Keratinocyte (primary cell): ENCODE measurements around the gene EMP1. TPM values are rescaled to one million over a fixed set of nuclear protein-coding genes. Genes with fewer than 3 reads are reported as not detected.

Experiments
- DNase-seq: peaks from one replicate; pipeline ENCODE4 v3.0.0-alpha.2; 2011; ENCODE audit warnings: low read depth, missing footprints, low spot score
- FAIRE-seq: peaks from 2 replicates; lab custom pipeline; 2011; peaks lifted over from hg19 to GRCh38; lab: Jason Lieb, UNC
- H2AFZ ChIP-seq: 2 replicates; pipeline ENCODE4 v1.6.0; 2012; ENCODE audit warnings: low read length, control low read depth, inconsistent platforms; ENCODE audit not compliant: control insufficient read depth
- H3K27ac ChIP-seq: 2 replicates; pipeline ENCODE4 v1.5.1; 2011; ENCODE audit warnings: low read length; ENCODE audit not compliant: control insufficient read depth, insufficient read depth
- H3K27me3 ChIP-seq: 3 replicates; pipeline ENCODE4 v1.6.0; 2011; ENCODE audit warnings: low read length; ENCODE audit not compliant: control insufficient read depth, insufficient read depth; ENCODE audit errors: extremely low read depth
- H3K36me3 ChIP-seq, 2 experiments: 2 replicates in 1 of 2; 3 replicates in 1 of 2; pipeline ENCODE4 v1.5.1; 2011; ENCODE audit warnings: low read length in 2 of 2, mild to moderate bottlenecking in 1 of 2; ENCODE audit not compliant: control insufficient read depth in 2 of 2, insufficient read depth in 2 of 2; ENCODE audit errors: extremely low read depth in 1 of 2
- H3K4me1 ChIP-seq: 3 replicates; pipeline ENCODE4 v1.5.1; 2011; ENCODE audit warnings: low read length; ENCODE audit not compliant: control insufficient read depth, insufficient read depth; ENCODE audit errors: extremely low read depth
- H3K4me2 ChIP-seq: 3 replicates; pipeline ENCODE4 v1.6.0; 2011; ENCODE audit warnings: low read depth, low read length; ENCODE audit not compliant: control insufficient read depth, insufficient read depth; ENCODE audit errors: extremely low read depth
- H3K4me3 ChIP-seq, 3 experiments: fragments of 200-600 bp in 1 of 3; sonication (generic) in 1 of 3; 2 replicates in 2 of 3; 3 replicates in 1 of 3; pipeline ENCODE4 v1.5.1; 2011 to 2016; ENCODE audit warnings: low read length in 3 of 3, mild to moderate bottlenecking in 3 of 3, control low read depth in 2 of 3, inconsistent platforms in 1 of 3, low read depth in 1 of 3, mixed read lengths in 1 of 3, mixed run types in 1 of 3, moderate library complexity in 1 of 3; ENCODE audit not compliant: control insufficient read depth in 2 of 3, insufficient read depth in 2 of 3; ENCODE audit errors: extremely low read depth in 1 of 3
- H3K79me2 ChIP-seq: 2 replicates; pipeline ENCODE4 v1.6.0; 2012; ENCODE audit warnings: low read length; ENCODE audit not compliant: control insufficient read depth, insufficient read depth
- H3K9ac ChIP-seq: 3 replicates; pipeline ENCODE4 v1.6.0; 2011; ENCODE audit warnings: low read length; ENCODE audit not compliant: control insufficient read depth, insufficient read depth; ENCODE audit errors: extremely low read depth
- H3K9me1 ChIP-seq: 3 replicates; pipeline ENCODE4 v1.6.0; 2011; ENCODE audit warnings: low read length; ENCODE audit not compliant: control insufficient read depth, insufficient read depth; ENCODE audit errors: extremely low read depth
- H3K9me3 ChIP-seq: 2 replicates; pipeline ENCODE4 v1.5.1; 2012; ENCODE audit warnings: low read depth, low read length; ENCODE audit not compliant: control insufficient read depth
- H4K20me1 ChIP-seq: 3 replicates; pipeline ENCODE4 v1.6.0; 2011; ENCODE audit warnings: low read length; ENCODE audit not compliant: control insufficient read depth, insufficient read depth; ENCODE audit errors: extremely low read depth
- EZH2 ChIP-seq: IDR thresholded peaks from one replicate; pipeline ENCODE4 v1.6.1; 2012; ENCODE audit warnings: inconsistent platforms, mild to moderate bottlenecking, low read length, moderate library complexity
- dilution Hi-C: fragments of 300-500 bp; cut with MboI; formaldehyde crosslinking; loops from one replicate; pipeline ENCODE4 v1.7.0; 2020; ENCODE audit warnings: low sequenced_read_pairs; ENCODE audit not compliant: extremely low pct_ligation_motif_present
- polyA plus RNA-seq, 5 experiments: library from polyadenylated mRNA; depleted of rRNA in 3 of 5; stranded (reverse) in 3 of 5; stranded (forward) in 1 of 5; unstranded in 1 of 5; fragments of >200 nt; gene quantifications; 1 replicate in 1 of 5; 2 replicates in 3 of 5; 3 replicates in 1 of 5; pipeline versions ENCODE4 v1.2.1 to v1.2.3, GENCODE V29; 2011 to 2012; ENCODE audit warnings: missing spikeins in 2 of 5, low read depth in 1 of 5, low replicate concordance in 1 of 5
- TF ChIP-seq, protein P1 (sequence below), 3 experiments: IDR thresholded peaks in 1 of 3; conservative IDR thresholded peaks in 1 of 3; optimal IDR thresholded peaks in 1 of 3; 2 replicates in 2 of 3; 3 replicates in 1 of 3; pipeline versions ENCODE3 to v1.5.1; 2011; ENCODE audit warnings: low read length in 3 of 3, mild to moderate bottlenecking in 3 of 3, moderate library complexity in 2 of 3, control low read depth in 1 of 3, inconsistent platforms in 1 of 3; ENCODE audit not compliant: insufficient read depth in 2 of 3; ENCODE audit errors: extremely low read depth in 1 of 3

EMP1 gene
- polyA plus RNA-seq, 1 donor (not counting 4 experiments of a cell fraction or from before 2014, with no cell fraction given) = 583 TPM

DNA sequence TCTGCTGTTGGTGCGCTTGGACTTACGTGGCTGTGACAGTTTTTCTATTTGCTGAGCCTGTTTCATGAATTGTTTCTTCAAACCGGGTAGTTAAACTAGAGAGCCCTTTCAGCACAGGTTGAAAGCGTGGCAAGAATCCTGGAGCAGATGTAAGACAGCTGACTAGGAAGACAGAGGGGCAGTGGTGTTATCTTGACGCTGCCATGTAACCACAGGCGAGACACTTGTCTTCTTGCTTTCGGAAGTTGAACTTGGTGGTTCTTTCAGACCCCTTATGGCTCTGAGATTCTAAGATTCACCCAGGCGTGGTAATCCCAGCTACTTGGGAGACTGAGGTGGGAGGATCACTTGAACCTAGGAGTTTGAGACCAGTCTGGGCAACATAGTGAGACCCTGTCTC, 4.3 kb downstream of the EMP1 start:
- H4K20me1 ChIP-seq = no peaks in the 10 kb centered on the region
- H2AFZ ChIP-seq = no peak overlapping the region
- H3K4me1 ChIP-seq = peaks cover 72% of the 10 kb centered on the region
- peak overlapping the region; percentile 84 for H3K4me2 ChIP-seq
- H3K36me3 ChIP-seq = peaks cover 7 to 37% of the 10 kb centered on the region in 2 experiments
- peaks cover 87% of the 10 kb centered on the region for H3K79me2 ChIP-seq
- H3K9me1 ChIP-seq = no peaks in the 10 kb centered on the region
- H3K4me3 ChIP-seq = peak overlapping the region; percentile 61 to 98 (median 96)
- DNase-seq (no peak), FAIRE-seq (peak; percentile 86)
- peak overlapping the region; percentile 98 for H3K9ac ChIP-seq
- H3K27me3 ChIP-seq = no peaks in the 10 kb centered on the region
- no peak for TF ChIP-seq EZH2
- TF ChIP-seq, protein P1, sequence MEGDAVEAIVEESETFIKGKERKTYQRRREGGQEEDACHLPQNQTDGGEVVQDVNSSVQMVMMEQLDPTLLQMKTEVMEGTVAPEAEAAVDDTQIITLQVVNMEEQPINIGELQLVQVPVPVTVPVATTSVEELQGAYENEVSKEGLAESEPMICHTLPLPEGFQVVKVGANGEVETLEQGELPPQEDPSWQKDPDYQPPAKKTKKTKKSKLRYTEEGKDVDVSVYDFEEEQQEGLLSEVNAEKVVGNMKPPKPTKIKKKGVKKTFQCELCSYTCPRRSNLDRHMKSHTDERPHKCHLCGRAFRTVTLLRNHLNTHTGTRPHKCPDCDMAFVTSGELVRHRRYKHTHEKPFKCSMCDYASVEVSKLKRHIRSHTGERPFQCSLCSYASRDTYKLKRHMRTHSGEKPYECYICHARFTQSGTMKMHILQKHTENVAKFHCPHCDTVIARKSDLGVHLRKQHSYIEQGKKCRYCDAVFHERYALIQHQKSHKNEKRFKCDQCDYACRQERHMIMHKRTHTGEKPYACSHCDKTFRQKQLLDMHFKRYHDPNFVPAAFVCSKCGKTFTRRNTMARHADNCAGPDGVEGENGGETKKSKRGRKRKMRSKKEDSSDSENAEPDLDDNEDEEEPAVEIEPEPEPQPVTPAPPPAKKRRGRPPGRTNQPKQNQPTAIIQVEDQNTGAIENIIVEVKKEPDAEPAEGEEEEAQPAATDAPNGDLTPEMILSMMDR (optimal IDR thresholded peaks at IDR 0.05 in 1 of 3, IDR thresholded peaks at IDR 0.05 in 1 of 3, conservative IDR thresholded peaks at IDR 0.05 in 1 of 3; ENCODE audit: extremely low read depth in 1 of 3, insufficient read depth in 2 of 3, low read length in 3 of 3) = no peak
- dilution Hi-C loops = no loop called here
- peak overlapping the region; percentile 99 for H3K27ac ChIP-seq
- no peaks in the 10 kb centered on the region for H3K9me3 ChIP-seq

DNA sequence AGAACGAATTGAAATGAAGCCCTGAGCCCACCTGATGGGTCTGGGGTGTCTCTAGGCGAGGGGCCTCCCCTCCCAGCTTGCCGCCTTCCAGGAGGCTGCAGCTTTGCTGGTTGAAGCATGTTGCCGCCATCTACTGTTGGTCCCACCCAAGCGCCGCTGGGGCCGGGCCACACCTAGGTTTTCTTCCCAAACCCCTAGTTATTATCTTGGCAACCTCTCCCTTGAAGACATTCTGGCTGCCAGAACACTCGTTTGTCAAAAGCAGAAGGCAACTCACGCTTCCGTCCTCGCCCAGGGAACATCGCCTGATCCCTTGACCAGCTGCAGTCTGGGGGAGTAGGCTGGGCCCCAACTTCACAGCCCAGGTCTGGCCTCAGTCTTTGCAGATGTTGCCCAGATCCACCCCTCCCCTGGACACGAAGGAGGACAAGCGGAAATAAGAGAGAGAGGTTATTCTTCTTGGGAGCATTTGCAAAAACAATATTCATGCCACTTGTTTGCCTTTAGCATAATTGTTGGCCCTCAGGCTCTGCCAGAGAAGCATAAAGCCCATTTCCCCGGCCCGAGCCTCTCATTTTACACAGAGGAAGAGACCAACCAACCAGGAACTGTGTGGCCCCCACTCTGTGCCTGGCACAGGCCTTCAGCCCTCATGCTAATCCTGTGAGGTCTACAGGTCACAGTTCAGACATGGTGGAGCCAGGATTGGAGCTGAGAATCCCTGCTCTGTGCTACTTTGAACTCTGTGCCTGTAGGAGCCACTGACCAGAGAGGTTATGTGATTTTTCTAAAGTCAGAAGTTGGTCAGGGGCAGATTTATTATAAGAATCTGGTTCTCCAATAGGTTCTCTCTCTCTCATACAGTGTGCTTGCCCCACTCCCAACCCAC, 6.8 kb downstream of the EMP1 start:
- no peaks in the 10 kb centered on the region for H3K27me3 ChIP-seq
- H3K9me3 ChIP-seq = no peaks in the 10 kb centered on the region
- H2AFZ ChIP-seq = no peak overlapping the region
- DNase-seq (no peak), FAIRE-seq (peak; percentile 89)
- H3K27ac ChIP-seq = peak overlapping the region; percentile 99
- peaks cover 9 to 46% of the 10 kb centered on the region in 2 experiments for H3K36me3 ChIP-seq
- no peak for TF ChIP-seq EZH2
- TF ChIP-seq, protein P1 (optimal IDR thresholded peaks at IDR 0.05 in 1 of 3, IDR thresholded peaks at IDR 0.05 in 1 of 3, conservative IDR thresholded peaks at IDR 0.05 in 1 of 3; ENCODE audit: extremely low read depth in 1 of 3, insufficient read depth in 2 of 3, low read length in 3 of 3) = peak; percentile 47 to 67 (median 49)
- peak overlapping the region; percentile 98 for H3K9ac ChIP-seq
- peaks cover 91% of the 10 kb centered on the region for H3K4me1 ChIP-seq
- dilution Hi-C loops = no loop called here
- H4K20me1 ChIP-seq = no peaks in the 10 kb centered on the region
- H3K4me2 ChIP-seq = peak overlapping the region; percentile 84
- peaks cover 3% of the 10 kb centered on the region for H3K9me1 ChIP-seq
- peaks cover 90% of the 10 kb centered on the region for H3K79me2 ChIP-seq
- peak overlapping the region in 2 of 3 experiments; percentile 33 to 39 for H3K4me3 ChIP-seq
